Measurements from ENCODE around the gene FMNL1. TPM values are rescaled to one million over a fixed set of nuclear protein-coding genes. Genes with fewer than 3 reads are reported as not detected.
"Not testable (repeated sequence)": the region's sequence is repeated elsewhere in the genome, so short reads cannot be mapped to it uniquely, and the experiment has no call there.

FMNL1 gene, protein sequence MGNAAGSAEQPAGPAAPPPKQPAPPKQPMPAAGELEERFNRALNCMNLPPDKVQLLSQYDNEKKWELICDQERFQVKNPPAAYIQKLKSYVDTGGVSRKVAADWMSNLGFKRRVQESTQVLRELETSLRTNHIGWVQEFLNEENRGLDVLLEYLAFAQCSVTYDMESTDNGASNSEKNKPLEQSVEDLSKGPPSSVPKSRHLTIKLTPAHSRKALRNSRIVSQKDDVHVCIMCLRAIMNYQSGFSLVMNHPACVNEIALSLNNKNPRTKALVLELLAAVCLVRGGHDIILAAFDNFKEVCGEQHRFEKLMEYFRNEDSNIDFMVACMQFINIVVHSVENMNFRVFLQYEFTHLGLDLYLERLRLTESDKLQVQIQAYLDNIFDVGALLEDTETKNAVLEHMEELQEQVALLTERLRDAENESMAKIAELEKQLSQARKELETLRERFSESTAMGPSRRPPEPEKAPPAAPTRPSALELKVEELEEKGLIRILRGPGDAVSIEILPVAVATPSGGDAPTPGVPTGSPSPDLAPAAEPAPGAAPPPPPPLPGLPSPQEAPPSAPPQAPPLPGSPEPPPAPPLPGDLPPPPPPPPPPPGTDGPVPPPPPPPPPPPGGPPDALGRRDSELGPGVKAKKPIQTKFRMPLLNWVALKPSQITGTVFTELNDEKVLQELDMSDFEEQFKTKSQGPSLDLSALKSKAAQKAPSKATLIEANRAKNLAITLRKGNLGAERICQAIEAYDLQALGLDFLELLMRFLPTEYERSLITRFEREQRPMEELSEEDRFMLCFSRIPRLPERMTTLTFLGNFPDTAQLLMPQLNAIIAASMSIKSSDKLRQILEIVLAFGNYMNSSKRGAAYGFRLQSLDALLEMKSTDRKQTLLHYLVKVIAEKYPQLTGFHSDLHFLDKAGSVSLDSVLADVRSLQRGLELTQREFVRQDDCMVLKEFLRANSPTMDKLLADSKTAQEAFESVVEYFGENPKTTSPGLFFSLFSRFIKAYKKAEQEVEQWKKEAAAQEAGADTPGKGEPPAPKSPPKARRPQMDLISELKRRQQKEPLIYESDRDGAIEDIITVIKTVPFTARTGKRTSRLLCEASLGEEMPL
- total RNA-seq: 19.4 TPM

- DNase-seq (ENCODE audit: low spot score): no peak
Observed at GRCh38 chr17:45221081-45222013, at the start of gene FMNL1. Gene FMNL1 (plus strand): TSS chr17:45221885. CDS start chr17:45222125, 240 bp downstream.

DNA sequence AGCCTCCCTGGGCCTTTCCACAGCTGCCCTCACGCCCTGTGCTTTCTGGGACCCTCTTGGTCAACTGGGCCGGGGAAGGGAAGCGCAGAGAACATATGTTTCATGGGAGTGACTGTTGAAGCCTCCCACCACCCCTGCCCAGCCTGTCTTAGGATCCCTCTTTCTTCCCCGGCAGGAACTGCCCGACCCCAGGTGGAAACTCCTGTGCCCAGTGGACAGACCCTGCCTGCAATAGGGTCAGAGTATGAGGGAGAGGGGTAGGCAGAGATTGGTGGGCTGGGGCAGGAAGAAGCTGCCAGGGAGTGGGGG lies 49.5 kb upstream of the FMNL1 start:
- no peak for DNase-seq (ENCODE audit: low spot score)

DNA sequence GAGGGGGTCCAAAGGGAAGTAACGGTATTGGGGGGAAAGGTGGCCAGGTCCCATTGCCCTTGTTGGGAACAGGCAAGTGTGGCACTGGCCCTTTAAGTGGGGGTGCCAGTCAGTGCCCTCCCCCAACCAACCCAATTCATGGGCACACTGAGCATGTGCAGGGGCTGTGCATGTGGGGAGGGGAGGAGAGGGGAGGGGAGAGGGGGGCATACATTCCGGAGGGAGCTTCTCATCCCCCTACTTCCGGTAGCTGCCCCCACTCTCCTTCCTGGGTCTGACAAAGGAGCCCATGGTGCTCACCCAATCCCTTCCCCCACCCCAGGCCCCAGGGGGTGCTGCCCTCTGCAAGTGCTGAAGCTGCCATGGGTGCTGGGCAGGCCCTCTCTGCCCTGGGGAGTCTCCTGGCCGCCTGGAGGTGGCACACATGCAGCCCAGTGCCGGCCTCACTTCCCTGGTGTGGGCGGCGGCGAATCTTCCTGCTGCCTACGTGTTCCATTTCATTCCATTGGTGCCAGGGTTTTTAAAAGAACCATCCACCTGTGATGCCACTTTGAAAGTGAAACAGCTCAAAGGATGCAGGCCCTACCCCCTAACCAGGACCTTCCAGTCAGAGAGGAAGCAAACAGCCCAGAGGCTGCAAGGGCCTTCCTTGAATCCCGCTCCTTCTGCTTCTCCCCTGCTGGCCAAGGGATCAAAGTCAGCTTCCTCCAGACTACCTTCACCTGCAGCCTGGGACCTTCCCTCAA lies 49.0 kb upstream of the FMNL1 start:
- DNase-seq (ENCODE audit: low spot score): peak; percentile 87

- no peak for DNase-seq (ENCODE audit: low spot score)
Observed at GRCh38 chr17:45175759-45176115, 45.9 kb upstream of the FMNL1 start.

DNA sequence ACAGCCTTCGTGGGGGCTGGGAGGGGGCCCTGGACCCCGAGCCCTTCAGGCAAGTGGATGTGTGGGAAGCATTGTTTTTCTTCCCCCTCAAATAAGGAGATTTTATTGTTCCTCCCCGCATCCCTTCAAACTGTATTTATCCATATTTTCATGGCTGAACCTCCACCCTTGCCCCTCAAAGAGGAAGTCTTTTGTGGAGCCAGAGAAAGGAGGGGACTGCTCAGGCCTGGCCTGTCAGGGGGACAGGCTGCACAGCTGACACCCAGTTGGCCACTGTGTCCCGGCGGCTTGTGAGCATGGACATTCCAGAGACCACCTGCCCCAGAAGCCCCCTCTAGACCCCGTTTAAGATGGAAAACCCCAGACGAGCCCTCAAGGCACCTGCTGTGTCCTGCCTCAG lies 44.1 kb upstream of the FMNL1 start:
- DNase-seq (ENCODE audit: low spot score): no peak

DNA sequence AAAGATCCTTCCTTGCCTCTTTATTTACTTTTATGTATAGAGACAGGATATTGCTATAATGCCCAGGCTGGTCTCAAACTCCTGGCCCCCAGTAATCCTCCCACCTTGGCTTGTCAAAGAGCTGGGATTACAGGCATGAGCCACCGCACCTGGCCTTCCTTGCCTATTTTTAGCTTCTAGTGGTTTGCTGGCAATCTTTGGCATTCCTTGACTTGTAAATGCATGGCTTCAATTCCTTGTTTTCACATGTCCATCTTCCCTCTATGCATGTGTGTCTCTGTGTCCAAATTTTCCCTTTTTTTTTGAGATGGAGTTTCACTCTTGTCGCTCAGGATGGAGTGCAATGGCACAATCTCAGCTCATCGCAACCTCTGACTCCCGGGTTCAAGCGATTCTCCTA lies 37.5 kb upstream of the FMNL1 start:
- DNase-seq (ENCODE audit: low spot score): no peak

DNA sequence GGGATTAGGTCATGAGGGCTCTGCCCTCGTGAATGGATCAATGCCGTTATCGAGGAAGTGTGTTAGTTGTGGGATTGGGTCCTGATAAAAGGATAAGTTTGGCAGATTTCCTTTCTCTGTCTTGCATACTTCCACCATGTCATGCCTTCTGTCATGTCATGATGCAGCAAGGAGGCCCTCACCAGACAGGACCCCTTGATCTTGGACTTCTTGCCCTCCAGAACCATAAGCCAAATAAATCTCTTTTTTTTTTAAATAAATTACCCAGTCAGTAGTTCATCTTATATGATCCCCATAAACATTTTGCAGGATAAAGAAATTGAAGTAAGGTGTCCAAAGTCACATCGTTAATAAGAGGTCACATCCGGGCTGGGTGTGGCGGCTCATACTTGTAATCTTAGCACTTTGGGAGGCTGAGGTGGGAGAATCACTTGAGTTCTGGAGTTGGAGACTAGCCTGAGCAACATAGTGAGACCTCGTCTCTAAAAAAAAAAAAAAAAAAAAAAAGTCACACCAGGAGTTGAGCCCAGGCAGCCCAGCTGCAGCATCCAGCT lies 34.8 kb upstream of the FMNL1 start:
- DNase-seq (ENCODE audit: low spot score): no peak

- DNase-seq (ENCODE audit: low spot score): no peak
Observed at GRCh38 chr17:45189009-45189408, 32.7 kb upstream of the FMNL1 start.

DNA sequence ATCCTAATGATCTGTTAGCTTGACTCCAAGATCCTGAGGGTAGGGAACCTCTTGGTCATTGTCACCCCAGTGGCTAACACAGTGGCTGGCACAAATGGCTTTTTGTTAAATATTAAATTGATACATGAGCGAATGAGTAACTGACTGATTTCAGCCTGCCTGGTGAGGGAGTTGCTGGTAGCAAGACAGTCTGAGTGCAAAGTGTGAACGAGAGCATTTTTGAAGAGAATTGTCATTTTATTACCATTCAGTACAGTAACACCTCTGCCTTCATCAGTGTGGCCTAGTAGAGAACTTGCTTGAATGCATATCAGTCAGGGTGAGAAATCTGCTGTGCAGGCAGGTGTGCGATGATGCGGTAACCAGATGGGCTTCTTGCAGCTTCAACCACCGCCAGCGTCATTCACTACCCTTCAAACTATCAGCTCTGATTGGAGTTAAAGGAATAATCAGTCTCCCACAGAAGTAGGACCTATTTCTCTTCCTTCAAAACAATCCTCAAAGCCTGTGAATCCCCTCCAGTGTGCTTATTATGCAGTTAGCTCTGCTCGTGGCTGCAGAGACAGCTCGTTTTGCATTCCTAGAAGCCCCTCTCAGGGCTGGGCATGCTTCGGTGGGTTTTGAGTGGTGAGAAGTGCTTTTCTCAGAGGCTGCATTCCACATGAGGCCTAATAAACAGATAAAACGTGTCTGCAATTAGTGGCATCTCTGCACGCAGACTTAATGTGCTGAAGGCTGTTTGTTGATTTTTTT lies 31.0 kb upstream of the FMNL1 start:
- no peak for DNase-seq (ENCODE audit: low spot score)

DNA sequence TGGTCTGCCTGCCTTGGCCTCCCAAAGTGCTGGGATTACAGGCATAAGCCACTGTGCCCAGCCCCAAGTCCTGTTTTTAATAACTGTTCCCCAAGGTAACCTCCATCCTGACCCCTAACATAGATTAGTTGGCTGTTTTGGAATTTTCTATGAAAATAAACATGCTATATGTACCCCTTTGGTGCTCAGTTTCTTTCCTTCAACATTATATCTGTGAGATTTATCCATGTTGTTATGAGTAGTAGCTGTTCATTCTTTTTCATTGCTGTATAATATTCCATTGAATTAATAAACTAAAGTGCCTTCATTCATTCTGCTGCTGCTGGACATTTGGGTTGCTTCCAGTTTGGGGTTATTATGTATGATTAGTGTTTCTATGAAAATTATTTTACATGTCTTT lies 26.3 kb upstream of the FMNL1 start:
- DNase-seq (ENCODE audit: low spot score): no peak

DNA sequence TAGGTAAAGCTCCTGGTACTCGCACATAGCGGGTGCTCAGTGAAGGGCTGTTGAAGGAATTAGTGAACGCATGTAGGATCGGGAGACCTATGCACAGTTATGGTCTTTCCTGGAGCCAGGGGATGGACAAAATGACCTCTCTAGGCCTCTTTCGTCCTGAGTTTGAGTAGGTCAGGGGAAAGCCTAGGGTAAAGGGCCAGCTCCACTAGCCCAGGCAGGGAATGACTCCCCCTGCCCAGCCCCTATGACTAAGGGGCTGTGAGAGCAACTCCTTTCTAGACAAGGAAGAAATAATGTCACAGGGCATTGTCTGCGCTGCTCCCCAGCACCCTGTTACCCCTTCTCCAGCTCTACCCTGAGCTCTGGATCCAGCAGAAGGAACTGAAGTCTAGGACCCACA lies 24.6 kb upstream of the FMNL1 start:
- no peak for DNase-seq (ENCODE audit: low spot score)

DNA sequence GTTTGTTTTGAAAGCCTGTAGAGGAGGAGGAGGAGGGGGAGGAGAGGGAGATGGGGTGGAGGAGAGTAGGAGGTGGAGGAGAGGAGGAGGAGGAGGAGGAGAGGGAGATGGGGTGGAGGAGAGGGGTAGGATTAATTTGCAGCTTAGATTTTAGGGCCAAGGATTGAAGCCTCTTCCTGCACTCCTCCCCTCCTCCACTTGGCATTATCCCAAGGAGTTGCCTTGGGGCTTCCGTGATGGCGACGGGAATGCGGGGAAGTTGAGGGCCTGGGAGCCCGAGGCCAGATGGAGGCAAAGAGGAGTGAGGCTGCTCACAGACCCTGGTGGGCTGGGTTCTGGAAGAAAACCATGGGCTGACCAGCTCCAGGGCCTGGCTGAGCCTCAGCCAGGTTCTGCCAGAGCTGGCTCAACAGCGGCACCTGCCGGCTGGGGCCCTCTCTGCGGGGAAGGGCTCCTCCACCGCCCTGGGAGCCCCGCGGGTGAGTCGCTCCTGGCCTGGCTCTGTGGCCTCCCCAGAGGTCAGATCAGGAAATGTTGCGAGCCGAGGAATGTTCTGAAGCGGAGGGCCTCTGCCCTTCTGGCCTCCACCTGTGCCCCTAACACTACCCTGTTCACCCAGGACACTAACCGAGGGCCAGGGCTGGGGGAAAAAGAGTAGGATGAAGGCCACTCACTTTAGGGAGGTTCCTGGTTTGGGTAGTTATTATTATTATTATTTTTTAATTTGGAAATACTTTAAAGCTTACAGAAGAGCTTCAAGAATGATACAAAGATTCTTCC lies 23.9 kb upstream of the FMNL1 start:
- peak; percentile 91 for DNase-seq (ENCODE audit: low spot score)

GRCh38 chr17:45200701-45201100 lies 21.0 kb upstream of the FMNL1 start:
- no peak for DNase-seq (ENCODE audit: low spot score)

GRCh38 chr17:45201457-45201856 lies 20.2 kb upstream of the FMNL1 start:
- no peak for DNase-seq (ENCODE audit: low spot score)

GRCh38 chr17:45201880-45202279 lies 19.8 kb upstream of the FMNL1 start:
- DNase-seq (ENCODE audit: low spot score): not testable (repeated sequence)

GRCh38 chr17:45218895-45219661 lies 2.6 kb upstream of the FMNL1 start:
- peak; percentile 89 for DNase-seq (ENCODE audit: low spot score)

- no peak for DNase-seq (ENCODE audit: low spot score)
Observed at GRCh38 chr17:45220079-45220478, 1.6 kb upstream of the FMNL1 start.

DNA sequence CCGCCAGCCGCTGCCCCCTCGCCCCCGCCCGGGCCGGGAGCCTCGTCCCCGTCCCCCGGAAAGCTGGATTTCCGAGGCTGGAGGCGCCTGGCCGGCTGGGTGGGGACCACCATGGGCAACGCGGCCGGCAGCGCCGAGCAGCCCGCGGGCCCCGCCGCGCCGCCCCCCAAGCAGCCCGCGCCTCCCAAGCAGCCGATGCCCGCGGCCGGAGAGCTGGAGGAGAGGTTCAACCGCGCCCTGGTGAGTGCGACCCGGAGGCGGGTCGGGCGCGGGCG lies 266 bp downstream of the FMNL1 start:
- no peak for DNase-seq (ENCODE audit: low spot score)
